ENCODE measurements around the gene SYT12. TPM values are rescaled to one million over a fixed set of nuclear protein-coding genes. Genes with fewer than 3 reads are reported as not detected.
A peak's percentile ranks its signal among the peaks of the same experiment; 100 is the strongest.

Gene SYT12
- total RNA-seq, 3 donors from 2014 or later (not counting 1 experiment from before 2014, with no cell fraction given), result not detected

GRCh38 chr11:66975405-66976027 is 47.4 kb upstream of the SYT12 start:
- H3K36me3 ChIP-seq (ENCODE audit: control insufficient read depth, insufficient read depth, low read length), result no peaks in the 10 kb centered on the region
- Mint-ChIP-seq H3K27ac (no peak overlapping the region), H3K4me3 (no peak overlapping the region), H3K36me3 (no peaks in the 10 kb centered on the region), H3K27me3 (ENCODE audit: low read depth in 2 of 2) (peaks cover 5 to 6% of the 10 kb centered on the region in 2 donors), H3K4me1 (no peaks in the 10 kb centered on the region), H3K9me3 (peaks cover 0 to 2% of the 10 kb centered on the region in 2 donors)
- 72% methylated on average over 11 of the region's 11 CpGs for WGBS (ENCODE audit: insufficient coverage)
- no peak for DNase-seq
- intact Hi-C loops (cut with micrococcal nuclease), result no loop called here
- peaks cover 9% of the 10 kb centered on the region for H3K9me3 ChIP-seq (ENCODE audit: control insufficient read depth, insufficient read depth, low read length)
- no peak overlapping the region for H3K4me3 ChIP-seq (ENCODE audit: low read length)
- no peaks in the 10 kb centered on the region for H3K27me3 ChIP-seq (ENCODE audit: control insufficient read depth, insufficient read depth, low read length)
- peaks cover 3% of the 10 kb centered on the region for H3K4me1 ChIP-seq (ENCODE audit: control insufficient read depth, insufficient read depth, low read length)
- no peak overlapping the region for H3K27ac ChIP-seq (ENCODE audit: low read length)
- TF ChIP-seq CTCF (IDR thresholded peaks at IDR 0.05), result no peak
- ATAC-seq, result no peak

GRCh38 chr11:66976028-66976467 is 46.9 kb upstream of the SYT12 start:
- DNase-seq, result peak in 1 of 2 donors; percentile 41
- Histone ChIP-seq H3K36me3 (ENCODE audit: control insufficient read depth, insufficient read depth, low read length) (no peaks in the 10 kb centered on the region), H3K27ac (ENCODE audit: low read length) (no peak overlapping the region), H3K9me3 (ENCODE audit: control insufficient read depth, insufficient read depth, low read length) (peaks cover 9% of the 10 kb centered on the region), H3K4me3 (ENCODE audit: low read length) (no peak overlapping the region), H3K4me1 (ENCODE audit: control insufficient read depth, insufficient read depth, low read length) (peaks cover 3% of the 10 kb centered on the region), H3K27me3 (ENCODE audit: control insufficient read depth, insufficient read depth, low read length) (no peaks in the 10 kb centered on the region)
- WGBS (ENCODE audit: insufficient coverage), result 46% methylated on average over 9 of the region's 9 CpGs
- H3K9me3 Mint-ChIP-seq, result peaks cover 0 to 2% of the 10 kb centered on the region in 2 donors
- TF ChIP-seq CTCF (IDR thresholded peaks at IDR 0.05), result no peak
- no peak overlapping the region for H3K4me3 Mint-ChIP-seq
- no peak overlapping the region for H3K27ac Mint-ChIP-seq
- H3K36me3 Mint-ChIP-seq, result no peaks in the 10 kb centered on the region
- peaks cover under 1 to 2% of the 10 kb centered on the region in 2 donors for H3K27me3 Mint-ChIP-seq (ENCODE audit: low read depth in 2 of 2)
- ATAC-seq, result no peak
- intact Hi-C loops (cut with micrococcal nuclease), result no loop called here
- H3K4me1 Mint-ChIP-seq, result no peaks in the 10 kb centered on the region

- Histone ChIP-seq H3K4me1 (ENCODE audit: control insufficient read depth, insufficient read depth, low read length) (no peaks in the 10 kb centered on the region), H3K27ac (ENCODE audit: low read length) (no peak overlapping the region), H3K27me3 (ENCODE audit: control insufficient read depth, insufficient read depth, low read length) (no peaks in the 10 kb centered on the region), H3K9me3 (ENCODE audit: control insufficient read depth, insufficient read depth, low read length) (peaks cover 9% of the 10 kb centered on the region), H3K36me3 (ENCODE audit: control insufficient read depth, insufficient read depth, low read length) (no peaks in the 10 kb centered on the region), H3K4me3 (ENCODE audit: low read length) (no peak overlapping the region)
- DNase-seq, result no peak
- H3K9me3 Mint-ChIP-seq, result peaks cover 0 to 2% of the 10 kb centered on the region in 2 donors
- H3K27ac Mint-ChIP-seq, result no peak overlapping the region
- no peaks in the 10 kb centered on the region for H3K4me1 Mint-ChIP-seq
- H3K4me3 Mint-ChIP-seq, result no peak overlapping the region
- peak in 1 of 3 donors; percentile 22 for ATAC-seq
- TF ChIP-seq CTCF (IDR thresholded peaks at IDR 0.05), result no peak
- H3K36me3 Mint-ChIP-seq, result no peaks in the 10 kb centered on the region
- H3K27me3 Mint-ChIP-seq (ENCODE audit: low read depth in 2 of 2), result peaks cover 0 to 2% of the 10 kb centered on the region in 2 donors
- intact Hi-C loops (cut with micrococcal nuclease), result no loop called here
- WGBS (ENCODE audit: insufficient coverage), result 89% methylated on average over 5 of the region's 6 CpGs
Observed at GRCh38 chr11:66976925-66977324, 46.0 kb upstream of the SYT12 start.

GRCh38 chr11:66978229-66978628 is 44.7 kb upstream of the SYT12 start:
- Mint-ChIP-seq H3K9me3 (peaks cover 0 to 2% of the 10 kb centered on the region in 2 donors), H3K36me3 (no peaks in the 10 kb centered on the region), H3K27me3 (ENCODE audit: low read depth in 2 of 2) (peaks cover 0 to 7% of the 10 kb centered on the region in 2 donors), H3K27ac (no peak overlapping the region), H3K4me1 (no peaks in the 10 kb centered on the region), H3K4me3 (no peak overlapping the region)
- H3K4me1 ChIP-seq (ENCODE audit: control insufficient read depth, insufficient read depth, low read length), result no peaks in the 10 kb centered on the region
- DNase-seq (no peak), ATAC-seq (no peak)
- no peaks in the 10 kb centered on the region for H3K36me3 ChIP-seq (ENCODE audit: control insufficient read depth, insufficient read depth, low read length)
- no peak overlapping the region for H3K27ac ChIP-seq (ENCODE audit: low read length)
- H3K9me3 ChIP-seq (ENCODE audit: control insufficient read depth, insufficient read depth, low read length), result peaks cover 9% of the 10 kb centered on the region
- TF ChIP-seq CTCF (IDR thresholded peaks at IDR 0.05), result no peak
- H3K4me3 ChIP-seq (ENCODE audit: low read length), result no peak overlapping the region
- intact Hi-C loops (cut with micrococcal nuclease), result no loop called here
- no peaks in the 10 kb centered on the region for H3K27me3 ChIP-seq (ENCODE audit: control insufficient read depth, insufficient read depth, low read length)
- 94% methylated on average over 2 of the region's 2 CpGs for WGBS (ENCODE audit: insufficient coverage)
